Ovary (tissue), 9 donors: Measurements from ENCODE around the gene DCBLD1. TPM values are rescaled to one million over a fixed set of nuclear protein-coding genes. Genes with fewer than 3 reads are reported as not detected.
"Not testable (repeated sequence)": the region's sequence is repeated elsewhere in the genome, so short reads cannot be mapped to it uniquely, and the experiment has no call there.

Experiments used
- DNase-seq, 5 donors: peaks; one replicate each; pipeline ENCODE4 v3.0.0-alpha.2; 2019 to 2020
- H3K27ac ChIP-seq, 2 donors: fragments of 200-600 bp; one replicate each; pipeline versions ENCODE4 v1.5.1 to v1.8.0; 2019 to 2022
- H3K27me3 ChIP-seq: fragments of 200-600 bp; one replicate; pipeline ENCODE4 v1.8.0; 2022
- H3K36me3 ChIP-seq: fragments of 200-600 bp; sonication (generic); one replicate; pipeline ENCODE4 v1.5.1; 2019
- H3K4me1 ChIP-seq: one replicate; pipeline ENCODE4 v1.8.1; 2013; ENCODE audit warnings: mild to moderate bottlenecking, moderate library complexity; ENCODE audit not compliant: insufficient read depth
- H3K4me3 ChIP-seq: fragments of 200-600 bp; sonication (generic); one replicate; pipeline ENCODE4 v1.5.1; 2017
- H3K9me3 ChIP-seq, 2 donors: fragments of 200-600 bp in 1 of 2; sonication (generic) in 1 of 2; one replicate each; pipeline versions ENCODE4 v1.5.1 to v1.8.1; 2013 to 2019; ENCODE audit warnings: mild to moderate bottlenecking in 1 of 2, moderate library complexity in 1 of 2
- CTCF ChIP-seq, 3 donors: fragments of 450-650 bp in 2 of 3; fragments of 200-600 bp in 1 of 3; IDR thresholded peaks; one replicate each; pipeline versions ENCODE4 v1.5.1 to v1.8.0; 2016 to 2022; ENCODE audit warnings: antibody characterized with exemption in 3 of 3, mild to moderate bottlenecking in 1 of 3
- EP300 ChIP-seq: sonication (generic); formaldehyde crosslinking; IDR thresholded peaks from one replicate; pipeline ENCODE4 v1.6.1; 2017; ENCODE audit warnings: antibody characterized with exemption
- POLR2A ChIP-seq: fragments of 450-650 bp; IDR thresholded peaks from one replicate; pipeline ENCODE4 v1.6.1; 2017; ENCODE audit warnings: antibody characterized with exemption, mild to moderate bottlenecking, moderate library complexity
- WGBS, 3 donors: extraction: QIAGEN DNeasy Blood & Tissue Kit in 1 of 3; methylation state at CpG; one replicate each; pipeline versions ENCODE4 v1.1.5 to v1.1.7; 2013 to 2017; 5-methylcytosine and 5-hydroxymethylcytosine counted together
- intact Hi-C, 4 donors: fragments of 100-400 bp; cut with DNase I; formaldehyde crosslinking; loops; one replicate each; pipeline versions ENCODE4 v1.11.0 to v1.15.1; 2022 to 2023
- polyA plus RNA-seq, 2 donors: library from polyadenylated mRNA; stranded (reverse); fragments of 200-250 nt in 1 of 2; fragments of 350-450 nt in 1 of 2; fragmentation: Illumina TruSeq in 1 of 2; extraction: RNeasy Lipid Tissue Mini Kit (QIAGEN cat#74804) in 1 of 2; gene quantifications; one replicate each; pipeline ENCODE4 v1.2.3, GENCODE V29; 2013 to 2014
- total RNA-seq, 7 donors: library from RNA; depleted of rRNA in 2 of 7; stranded (reverse); fragments of >200 nt in 2 of 7; fragmentation: NEBNext Ultra II Directional in 3 of 7; extraction: Animal tissue kit (Norgen Biotek cat#: 25700) in 3 of 7; gene quantifications; one replicate each; pipeline versions ENCODE4 v1.1.0 to v1.2.4, GENCODE V29; 2016 to 2023
- donor health status: DM: no; HTN: no; CAD: no; lungs with moderate emphysema.
- donor health status: DM: no; HTN: no; CAD: no.
- donor health status: Bipolar disorder and iron deficiency.
- donor health status: DM: yes; HTN: yes; CAD: no.
- donor health status: DM: no; HTN: no; CAD: no.
- donor health status: DM: yes; HTN: yes; CAD: no.

Gene DCBLD1
- total and polyA plus RNA-seq, 9 donors: 2.3 to 9.2 (median 3.3) TPM

DNA sequence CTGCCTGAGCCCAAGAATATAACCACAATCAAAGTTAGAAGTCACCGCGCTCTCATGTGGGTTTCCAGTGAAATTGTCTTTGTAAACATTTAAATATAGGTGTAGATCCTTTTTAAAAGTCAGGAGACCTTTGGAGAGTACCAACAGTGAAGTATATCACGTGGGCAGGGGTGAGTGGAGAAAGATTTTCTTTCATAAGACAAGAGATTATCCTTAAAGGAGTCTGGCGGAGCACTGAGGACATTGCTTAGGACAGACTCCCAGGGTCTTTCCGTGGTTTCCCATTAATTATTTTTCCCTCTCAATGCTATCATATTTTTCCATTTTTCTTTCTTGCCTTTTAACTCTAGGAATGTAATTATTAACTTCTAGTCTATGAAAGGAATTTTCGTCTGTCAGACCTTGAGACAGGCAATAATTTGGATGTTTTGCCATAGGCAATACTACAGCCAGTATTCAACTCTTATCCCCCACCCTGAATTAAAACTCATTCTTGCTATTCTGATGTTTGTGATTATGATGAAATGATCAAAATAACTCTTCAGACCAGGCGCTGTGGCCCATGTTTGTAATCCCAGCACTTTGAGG is 31.4 kb downstream of the DCBLD1 start:
- Histone ChIP-seq H3K36me3 (no peaks in the 10 kb centered on the region), H3K27ac (no peak overlapping the region), H3K9me3 (no peaks in the 10 kb centered on the region), H3K4me1 (no peaks in the 10 kb centered on the region), H3K27me3 (no peaks in the 10 kb centered on the region), H3K4me3 (no peak overlapping the region)
- no peak for TF ChIP-seq POLR2A
- TF ChIP-seq EP300: no peak
- TF ChIP-seq CTCF (IDR thresholded peaks at IDR 0.05): no peak
- DNase-seq: no peak
- intact Hi-C loops: no loop called here
- 49 to 74% (median 65%) methylated on average over 7 of the region's 7 CpGs for WGBS, 3 donors

DNA sequence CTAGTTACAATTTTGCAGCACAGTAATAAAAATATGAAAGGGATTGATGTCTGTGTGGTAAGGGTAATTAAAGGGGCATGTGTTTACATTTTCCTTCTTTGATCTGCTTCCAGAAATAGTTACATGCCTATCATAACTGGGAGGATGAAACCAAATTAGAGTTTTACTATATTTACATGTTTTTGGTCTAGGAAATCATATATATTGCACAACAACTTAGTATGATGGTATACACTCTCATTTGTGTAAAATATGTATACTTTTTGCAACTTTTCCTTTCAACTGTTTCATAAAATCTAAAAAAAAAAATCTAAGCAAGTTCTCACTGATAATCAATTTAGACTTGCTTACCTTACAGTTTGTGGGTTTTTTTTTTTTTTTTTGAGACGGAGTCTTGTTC is 32.2 kb downstream of the DCBLD1 start:
- no peak for DNase-seq
- Histone ChIP-seq H3K9me3 (no peaks in the 10 kb centered on the region), H3K4me1 (no peaks in the 10 kb centered on the region), H3K4me3 (no peak overlapping the region), H3K27me3 (no peaks in the 10 kb centered on the region), H3K27ac (no peak overlapping the region), H3K36me3 (no peaks in the 10 kb centered on the region)
- intact Hi-C loops: no loop called here
- no peak for TF ChIP-seq POLR2A
- no peak for TF ChIP-seq CTCF (IDR thresholded peaks at IDR 0.05)
- TF ChIP-seq EP300: no peak
- 86 to 97% (median 96%) methylated on average over 1 of the region's 1 CpG for WGBS, 3 donors

DNA sequence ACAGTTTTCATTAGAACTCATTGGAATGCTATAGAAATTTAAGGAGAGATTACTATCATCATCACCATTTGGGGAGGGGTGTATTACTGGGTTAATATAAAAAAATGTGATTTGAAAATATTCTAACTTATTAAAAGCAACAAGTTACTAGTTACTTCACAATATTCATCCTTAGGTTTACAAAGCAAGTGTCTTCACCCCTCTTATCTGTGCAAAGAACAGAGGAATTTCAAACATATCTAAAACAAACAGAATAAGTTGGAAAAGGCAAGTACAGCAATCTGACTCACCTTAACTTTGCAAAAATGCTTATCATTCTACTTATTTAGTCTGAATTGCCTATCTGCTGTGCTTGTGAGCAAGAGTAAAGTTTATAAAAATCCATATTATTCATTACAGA is 32.9 kb downstream of the DCBLD1 start:
- intact Hi-C loops: no loop called here
- H3K4me3 ChIP-seq: no peak overlapping the region
- TF ChIP-seq EP300 (no peak), POLR2A (no peak), CTCF (IDR thresholded peaks at IDR 0.05) (no peak)
- H3K36me3 ChIP-seq: no peaks in the 10 kb centered on the region
- no peak for DNase-seq
- H3K4me1 ChIP-seq: no peaks in the 10 kb centered on the region
- no peaks in the 10 kb centered on the region for H3K9me3 ChIP-seq
- no peak overlapping the region for H3K27ac ChIP-seq
- H3K27me3 ChIP-seq: no peaks in the 10 kb centered on the region

- H3K4me3 ChIP-seq, DNase-seq, intact Hi-C loops, H3K4me1 ChIP-seq, H3K9me3 ChIP-seq, H3K27ac ChIP-seq, H3K36me3 ChIP-seq, H3K27me3 ChIP-seq: not testable (repeated sequence)
- 91 to 93% (median 93%) methylated on average over 5 of the region's 5 CpGs for WGBS, 3 donors
These were observed 35.5 kb downstream of the DCBLD1 start for GRCh38 chr6:117517995-117518394.

- intact Hi-C loops: no loop called here
These were observed 36.4 kb downstream of the DCBLD1 start for GRCh38 chr6:117518870-117519269.

More at GRCh38 chr6:117518870-117519269, 36.4 kb downstream of the DCBLD1 start:
- TF ChIP-seq POLR2A: no peak
- no peak for TF ChIP-seq EP300
- TF ChIP-seq CTCF (IDR thresholded peaks at IDR 0.05): no peak
- no peaks in the 10 kb centered on the region for H3K27me3 ChIP-seq
- WGBS, 3 donors: 95 to 97% (median 96%) methylated on average over 6 of the region's 6 CpGs
- DNase-seq: no peak
- H3K27ac ChIP-seq: no peak overlapping the region
- H3K4me3 ChIP-seq: no peak overlapping the region
- no peaks in the 10 kb centered on the region for H3K36me3 ChIP-seq
- H3K9me3 ChIP-seq: no peaks in the 10 kb centered on the region
- H3K4me1 ChIP-seq: no peaks in the 10 kb centered on the region
